IPS DF 4.7 (cell line): ENCODE data around the gene SAMD9L.
"Not testable (repeated sequence)": the region's sequence is repeated elsewhere in the genome, so short reads cannot be mapped to it uniquely, and the experiment has no call there.

Source experiments
- DNase-seq: peaks from one replicate; pipeline ENCODE4 v3.0.0-alpha.2; 2013; ENCODE audit warnings: low spot score; ENCODE audit errors: extremely low read depth

Gene SAMD9L

DNA sequence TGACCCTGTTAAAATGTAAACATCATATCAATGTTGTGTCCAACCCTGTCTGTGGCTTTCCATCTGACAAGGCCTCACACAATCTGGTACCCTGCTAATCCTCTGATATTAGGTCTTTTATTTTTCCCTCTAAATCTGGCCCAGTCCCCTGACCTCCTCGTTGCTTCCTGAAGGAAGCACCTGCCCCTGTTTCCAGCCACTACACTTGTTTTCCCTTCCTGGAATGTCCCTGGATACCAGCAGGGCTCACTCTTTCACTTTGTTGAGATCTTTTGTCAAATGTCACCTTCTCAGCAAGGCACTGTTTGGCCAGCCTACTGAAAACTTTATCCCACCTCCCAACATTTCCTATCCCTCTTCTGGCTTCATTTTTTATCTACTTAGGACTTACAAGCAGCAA, 2.1 kb downstream of the SAMD9L start:
- DNase-seq = no peak

DNA sequence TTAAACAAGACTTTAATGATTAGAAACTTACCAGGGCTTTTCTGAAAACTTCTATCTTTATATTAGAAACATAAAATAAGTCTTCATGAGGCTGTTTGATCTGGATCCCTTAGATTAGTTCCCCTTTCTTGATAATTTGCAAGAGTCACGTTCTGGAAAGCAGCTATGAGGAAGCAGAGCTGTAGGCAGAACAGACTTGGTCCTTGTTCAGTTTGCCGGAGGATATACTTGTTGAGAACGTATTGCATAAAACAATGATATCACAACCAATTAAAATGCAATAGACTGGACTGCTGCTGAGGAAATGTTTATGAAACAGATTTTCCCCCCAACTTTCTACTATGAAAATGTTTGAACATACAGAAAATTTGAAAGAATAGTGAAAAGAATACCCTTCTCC, 2.8 kb downstream of the SAMD9L start:
- DNase-seq = no peak

DNA sequence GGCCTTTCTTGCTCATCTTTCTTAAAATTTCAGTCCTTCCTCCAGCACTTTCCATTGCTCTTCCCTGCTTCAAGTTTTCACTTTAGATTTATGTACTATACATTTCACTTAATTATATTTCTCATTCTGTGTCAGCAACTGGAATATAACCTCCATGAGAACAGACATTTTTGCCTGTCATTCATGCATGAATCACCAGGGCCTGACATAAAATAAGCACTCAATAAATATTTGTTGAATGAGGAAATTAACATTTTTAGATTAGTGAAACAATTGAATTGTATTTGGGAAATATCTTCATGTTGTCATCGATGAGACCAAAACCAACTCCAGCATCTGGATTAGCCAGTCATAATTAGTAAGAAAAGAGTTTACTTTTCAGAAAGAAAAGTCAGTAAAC, 6.1 kb downstream of the SAMD9L start:
- DNase-seq = no peak

- no peak for DNase-seq
Measured at GRCh38 chr7:93140582-93141191, 7.5 kb downstream of the SAMD9L start.

GRCh38 chr7:93138576-93138975, 9.6 kb downstream of the SAMD9L start:
- no peak for DNase-seq

DNA sequence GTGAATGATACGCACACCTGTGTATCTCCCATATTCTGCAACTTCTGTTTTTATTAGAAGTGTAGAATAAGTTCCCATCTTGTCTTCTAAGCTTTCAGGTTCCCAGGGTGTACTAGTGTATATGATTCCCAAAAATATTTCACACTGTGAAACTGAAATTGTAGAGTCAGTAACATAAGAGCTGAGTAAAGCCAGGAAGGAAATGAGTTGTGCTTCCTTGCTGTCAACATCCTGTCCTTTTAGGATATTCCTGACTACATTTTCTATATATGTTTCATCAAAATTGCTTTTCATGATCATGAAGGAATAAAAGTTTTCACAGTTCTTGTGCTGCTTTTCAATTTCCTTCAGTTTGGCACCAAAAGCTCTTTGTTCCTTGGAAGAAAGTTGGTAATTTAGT, 15.2 kb downstream of the SAMD9L start:
- no peak for DNase-seq

GRCh38 chr7:93132216-93132615, 16.0 kb downstream of the SAMD9L start:
- no peak for DNase-seq

- DNase-seq = not testable (repeated sequence)
Measured at GRCh38 chr7:93126954-93127353, 21.2 kb downstream of the SAMD9L start.

DNA sequence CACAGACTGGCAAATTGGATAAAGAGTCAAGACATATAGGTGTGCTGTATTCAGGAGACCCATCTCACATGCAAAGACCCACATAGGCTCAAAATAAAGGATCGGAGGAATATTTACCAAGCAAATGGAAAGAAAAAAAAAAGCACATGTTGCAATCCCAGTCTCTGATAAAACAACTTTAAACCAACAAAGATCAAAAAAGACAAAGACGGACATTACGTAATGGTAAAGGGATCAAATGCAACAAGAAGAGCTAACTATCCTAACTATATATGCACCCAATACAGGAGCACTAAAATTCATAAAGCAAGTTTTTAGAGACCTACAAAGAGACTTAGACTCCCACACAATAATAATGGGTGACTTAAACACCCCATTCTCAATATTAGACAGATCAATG, 24.7 kb downstream of the SAMD9L start:
- not testable (repeated sequence) for DNase-seq

- DNase-seq = no peak
Measured at GRCh38 chr7:93120592-93121549, 27.3 kb downstream of the SAMD9L start.

- no peak for DNase-seq
Measured at GRCh38 chr7:93119191-93119905, 28.8 kb downstream of the SAMD9L start.

GRCh38 chr7:93117852-93118530, 30.2 kb downstream of the SAMD9L start, which contains the start of gene SAMD9:
SAMD9 (minus strand) TSS chr7:93117979; CDS start chr7:93106097, 11,882 bp downstream.
- DNase-seq = no peak

GRCh38 chr7:93117327-93117726, 30.9 kb downstream of the SAMD9L start:
- DNase-seq = no peak

DNA sequence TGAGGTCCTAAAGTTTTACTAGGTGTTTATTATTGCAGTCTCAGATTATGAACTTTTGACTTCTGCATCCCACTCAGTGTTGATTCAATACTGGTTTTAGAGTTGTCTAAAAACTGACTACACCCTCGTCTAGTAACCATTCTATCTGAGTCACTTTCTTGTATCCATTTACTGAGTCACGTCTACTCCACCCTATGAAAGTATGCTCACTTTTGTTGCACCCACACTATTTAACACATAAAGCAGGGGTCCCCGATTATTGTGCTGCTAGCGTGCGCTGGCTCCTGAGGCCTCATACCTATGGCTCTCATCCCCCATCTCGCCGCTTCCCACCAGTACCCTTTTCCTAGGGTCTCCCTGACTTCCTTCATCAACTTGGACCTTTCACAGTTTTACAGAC, 32.4 kb downstream of the SAMD9L start:
- no peak for DNase-seq

DNA sequence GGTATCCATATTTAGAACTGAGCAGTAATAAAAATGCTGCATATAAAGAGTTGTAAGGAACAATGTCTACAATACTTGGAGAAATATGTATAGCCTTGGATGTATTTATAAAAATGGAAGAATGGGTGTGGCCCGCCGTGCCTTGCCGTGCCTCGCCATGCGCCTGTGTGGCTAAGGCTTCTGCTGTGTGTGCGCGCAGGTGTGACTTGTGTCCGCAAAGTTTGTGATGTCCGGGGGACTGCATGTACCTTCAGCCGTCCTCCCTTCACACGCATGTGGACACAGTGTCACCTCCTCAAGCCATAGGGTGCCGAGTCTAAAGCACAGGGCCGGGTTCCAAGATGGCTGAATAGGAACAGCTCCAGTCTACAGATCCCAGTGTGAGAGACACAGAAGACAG, 40.2 kb downstream of the SAMD9L start:
- DNase-seq = no peak

- no peak for DNase-seq
Measured at GRCh38 chr7:93097388-93097787, 50.8 kb downstream of the SAMD9L start.

GRCh38 chr7:93092757-93093370, 55.3 kb downstream of the SAMD9L start:
- no peak for DNase-seq
